HEK293 (cell line): ENCODE results near the gene UHMK1.

Experiments used
- CTCF ChIA-PET: fragments of 350-600 bp; formaldehyde crosslinking; extraction: SDS; loops from one replicate; lab custom pipeline; 2021; ENCODE audit warnings: antibody characterized with exemption; lab: Yijun Ruan, JAX
- POLR2A ChIA-PET: fragments of 300-600 bp; formaldehyde crosslinking; extraction: SDS; loops from one replicate; lab custom pipeline; 2020; ENCODE audit warnings: antibody characterized with exemption, inconsistent platforms; lab: Yijun Ruan, JAX
- H3K27ac ChIP-seq: fragments of 200-500 bp; sonication (Bioruptor generic); 2 replicates; pipeline ENCODE4 v1.5.1; 2014; ENCODE audit warnings: low read depth, low read length, control low read depth, inconsistent platforms; ENCODE audit errors: extremely low read depth
- H3K36me3 ChIP-seq, 2 experiments: fragments of 200-500 bp in 1 of 2; sonication (Bioruptor generic) in 1 of 2; 1 replicate in 1 of 2; 2 replicates in 1 of 2; pipeline ENCODE4 v1.5.1; 2014 to 2017; ENCODE audit warnings: inconsistent platforms in 2 of 2, low read length in 2 of 2; ENCODE audit not compliant: control insufficient read depth in 2 of 2, insufficient read depth in 1 of 2
- H3K4me1 ChIP-seq: fragments of 200-500 bp; sonication (Bioruptor generic); 2 replicates; pipeline ENCODE4 v1.5.1; 2014; ENCODE audit warnings: mild to moderate bottlenecking, low read length, inconsistent platforms; ENCODE audit not compliant: control insufficient read depth, insufficient read depth
- H3K4me3 ChIP-seq: 2 replicates; pipeline ENCODE4 v1.5.1; 2011; ENCODE audit warnings: low read depth, mild to moderate bottlenecking, control low read depth, low read length, moderate library complexity
- H3K9me3 ChIP-seq: fragments of 200-500 bp; sonication (Bioruptor generic); 2 replicates; pipeline ENCODE4 v1.5.1; 2014; ENCODE audit warnings: low read depth, low read length, inconsistent platforms; ENCODE audit not compliant: control insufficient read depth, insufficient read depth
- BCL6B ChIP-seq: fragments of 450-650 bp; formaldehyde crosslinking; IDR thresholded peaks from 2 replicates; pipeline ENCODE4 v1.5.1; 2017; ENCODE audit warnings: missing biosample characterization, missing genetic modification characterization
- KLF1 ChIP-seq: fragments of 450-650 bp; formaldehyde crosslinking; IDR thresholded peaks from 2 replicates; pipeline ENCODE4 v1.5.1; 2016; ENCODE audit warnings: missing biosample characterization, missing genetic modification characterization
- PATZ1 ChIP-seq: fragments of 450-650 bp; formaldehyde crosslinking; IDR thresholded peaks from 2 replicates; pipeline ENCODE4 v1.5.1; 2016; ENCODE audit warnings: missing biosample characterization, missing genetic modification characterization
- PBX3 ChIP-seq: sonication (generic); formaldehyde crosslinking; IDR thresholded peaks from 2 replicates; pipeline ENCODE4 v1.8.1; 2022; ENCODE audit warnings: mild to moderate bottlenecking, moderate library complexity, missing genetic modification reagents
- PRDM4 ChIP-seq: fragments of 450-650 bp; formaldehyde crosslinking; IDR thresholded peaks from 2 replicates; pipeline ENCODE4 v1.5.1; 2017; ENCODE audit warnings: missing biosample characterization, missing genetic modification characterization
- SETDB1 ChIP-seq: IDR thresholded peaks from one replicate; pipeline ENCODE4 v1.6.1; 2017; ENCODE audit warnings: mild to moderate bottlenecking, low read length, moderate library complexity, mixed read lengths; ENCODE audit not compliant: insufficient read length
- ZBTB11 ChIP-seq: fragments of 450-650 bp; formaldehyde crosslinking; conservative IDR thresholded peaks from 2 replicates; pipeline ENCODE4 v1.5.1; 2016; ENCODE audit warnings: low read depth, missing biosample characterization, missing genetic modification characterization
- ZBTB20 ChIP-seq: fragments of 450-650 bp; formaldehyde crosslinking; IDR thresholded peaks from 2 replicates; pipeline ENCODE4 v1.5.1; 2016; ENCODE audit warnings: missing biosample characterization, missing genetic modification characterization
- ZBTB44 ChIP-seq: fragments of 450-650 bp; IDR thresholded peaks from 2 replicates; pipeline ENCODE4 v1.5.1; 2018; ENCODE audit warnings: missing biosample characterization, mild to moderate bottlenecking, missing genetic modification characterization
- ZBTB8A ChIP-seq: fragments of 450-650 bp; formaldehyde crosslinking; IDR thresholded peaks from 2 replicates; pipeline ENCODE4 v1.5.1; 2016; ENCODE audit warnings: missing biosample characterization, missing genetic modification characterization
- ZNF138 ChIP-seq: fragments of 450-650 bp; formaldehyde crosslinking; IDR thresholded peaks from 2 replicates; pipeline ENCODE4 v1.5.1; 2016; ENCODE audit warnings: missing biosample characterization, missing genetic modification characterization, borderline replicate concordance
- ZNF157 ChIP-seq: fragments of 450-650 bp; formaldehyde crosslinking; IDR thresholded peaks from 2 replicates; pipeline ENCODE4 v1.5.1; 2016; ENCODE audit warnings: missing biosample characterization, missing genetic modification characterization
- ZNF211 ChIP-seq: fragments of 450-650 bp; formaldehyde crosslinking; IDR thresholded peaks from 2 replicates; pipeline ENCODE4 v1.5.1; 2016; ENCODE audit warnings: low read depth, missing biosample characterization, missing genetic modification characterization
- ZNF23 ChIP-seq: fragments of 450-650 bp; formaldehyde crosslinking; IDR thresholded peaks from 2 replicates; pipeline ENCODE4 v1.5.1; 2016; ENCODE audit warnings: missing biosample characterization, missing genetic modification characterization, borderline replicate concordance
- ZNF366 ChIP-seq: fragments of 450-650 bp; formaldehyde crosslinking; conservative IDR thresholded peaks from 2 replicates; pipeline ENCODE4 v1.5.1; 2016; ENCODE audit warnings: missing biosample characterization, missing genetic modification characterization
- ZNF404 ChIP-seq: fragments of 450-650 bp; formaldehyde crosslinking; IDR thresholded peaks from 2 replicates; pipeline ENCODE4 v1.5.1; 2017; ENCODE audit warnings: missing biosample characterization, missing genetic modification characterization
- ZNF416 ChIP-seq: fragments of 450-650 bp; formaldehyde crosslinking; IDR thresholded peaks from 2 replicates; pipeline ENCODE4 v1.5.1; 2016; ENCODE audit warnings: missing biosample characterization, missing genetic modification characterization
- ZNF423 ChIP-seq: fragments of 450-650 bp; formaldehyde crosslinking; IDR thresholded peaks from 2 replicates; pipeline ENCODE4 v1.5.1; 2016; ENCODE audit warnings: missing biosample characterization, missing genetic modification characterization
- ZNF488 ChIP-seq: fragments of 450-650 bp; formaldehyde crosslinking; IDR thresholded peaks from 2 replicates; pipeline ENCODE4 v1.5.1; 2016; ENCODE audit warnings: missing biosample characterization, missing genetic modification characterization
- ZNF529 ChIP-seq: fragments of 450-650 bp; formaldehyde crosslinking; IDR thresholded peaks from 2 replicates; pipeline ENCODE4 v1.5.1; 2017; ENCODE audit warnings: missing genetic modification characterization, missing biosample characterization; ENCODE audit not compliant: insufficient replicate concordance
- ZNF624 ChIP-seq: fragments of 450-650 bp; formaldehyde crosslinking; IDR thresholded peaks from 2 replicates; pipeline ENCODE4 v1.5.1; 2017; ENCODE audit warnings: missing biosample characterization, missing genetic modification characterization
- ZNF626 ChIP-seq: fragments of 450-650 bp; sonication (Bioruptor Pico); formaldehyde crosslinking; IDR thresholded peaks from 2 replicates; pipeline ENCODE4 v1.5.1; 2018; ENCODE audit warnings: missing biosample characterization, missing genetic modification characterization, inconsistent platforms
- ZSCAN23 ChIP-seq: fragments of 450-650 bp; formaldehyde crosslinking; IDR thresholded peaks from 2 replicates; pipeline ENCODE4 v1.5.1; 2016; ENCODE audit warnings: missing biosample characterization, missing genetic modification characterization

UHMK1 gene

GRCh38 chr1:162543228-162543627 is 45.6 kb downstream of the UHMK1 start:
- TF ChIP-seq ZNF416 (tag by site-specific recombination) = no peak
- no peak for TF ChIP-seq PRDM4
- TF ChIP-seq ZNF211 = no peak
- no peak for TF ChIP-seq ZNF366 (tag by site-specific recombination)
- TF ChIP-seq ZNF626 = no peak
- no peak for TF ChIP-seq ZNF423
- peak; percentile 90 for TF ChIP-seq SETDB1
- no peak overlapping the region for H3K4me3 ChIP-seq
- POLR2A ChIA-PET = no interaction called here
- CTCF ChIA-PET = interaction anchor here (0.5 kb wide), 1 partner anchor 24 kb away, joined by 4 read pairs; no protein-coding TSS in a partner anchor
- no peak overlapping the region for H3K27ac ChIP-seq
- H3K36me3 ChIP-seq = no peaks in the 10 kb centered on the region
- no peaks in the 10 kb centered on the region for H3K4me1 ChIP-seq
- no peaks in the 10 kb centered on the region for H3K9me3 ChIP-seq

GRCh38 chr1:162548170-162548569 is 50.6 kb downstream of the UHMK1 start:
- TF ChIP-seq ZBTB8A (tag by site-specific recombination) (no peak), PATZ1 (no peak), BCL6B (no peak), ZBTB44 (tag by site-specific recombination) (no peak), ZNF23 (no peak), ZNF404 (tag by site-specific recombination) (no peak), ZNF624 (no peak), ZBTB11 (tag by site-specific recombination) (no peak), ZNF211 (no peak), ZNF157 (tag by site-specific recombination) (no peak), KLF1 (tag by site-specific recombination) (no peak), ZSCAN23 (tag by site-specific recombination) (no peak), ZBTB20 (tag by site-specific recombination) (no peak), ZNF138 (tag by site-specific recombination) (no peak), ZNF416 (tag by site-specific recombination) (no peak), ZNF529 (tag by site-specific recombination) (no peak), PBX3 (CRISPR knock-in tag) (no peak), ZNF488 (tag by site-specific recombination) (no peak)
- no peaks in the 10 kb centered on the region for H3K36me3 ChIP-seq
- no peaks in the 10 kb centered on the region for H3K9me3 ChIP-seq
- CTCF ChIA-PET = no interaction called here
- no peak overlapping the region for H3K4me3 ChIP-seq
- no peaks in the 10 kb centered on the region for H3K4me1 ChIP-seq
- no peak overlapping the region for H3K27ac ChIP-seq
- POLR2A ChIA-PET = no interaction called here
